Measurements from ENCODE around the gene TMOD3.

GRCh38 chr15:51781506-51781905, 47.9 kb upstream of the TMOD3 start:
- TF ChIP-seq, protein P1, sequence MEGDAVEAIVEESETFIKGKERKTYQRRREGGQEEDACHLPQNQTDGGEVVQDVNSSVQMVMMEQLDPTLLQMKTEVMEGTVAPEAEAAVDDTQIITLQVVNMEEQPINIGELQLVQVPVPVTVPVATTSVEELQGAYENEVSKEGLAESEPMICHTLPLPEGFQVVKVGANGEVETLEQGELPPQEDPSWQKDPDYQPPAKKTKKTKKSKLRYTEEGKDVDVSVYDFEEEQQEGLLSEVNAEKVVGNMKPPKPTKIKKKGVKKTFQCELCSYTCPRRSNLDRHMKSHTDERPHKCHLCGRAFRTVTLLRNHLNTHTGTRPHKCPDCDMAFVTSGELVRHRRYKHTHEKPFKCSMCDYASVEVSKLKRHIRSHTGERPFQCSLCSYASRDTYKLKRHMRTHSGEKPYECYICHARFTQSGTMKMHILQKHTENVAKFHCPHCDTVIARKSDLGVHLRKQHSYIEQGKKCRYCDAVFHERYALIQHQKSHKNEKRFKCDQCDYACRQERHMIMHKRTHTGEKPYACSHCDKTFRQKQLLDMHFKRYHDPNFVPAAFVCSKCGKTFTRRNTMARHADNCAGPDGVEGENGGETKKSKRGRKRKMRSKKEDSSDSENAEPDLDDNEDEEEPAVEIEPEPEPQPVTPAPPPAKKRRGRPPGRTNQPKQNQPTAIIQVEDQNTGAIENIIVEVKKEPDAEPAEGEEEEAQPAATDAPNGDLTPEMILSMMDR (IDR thresholded peaks at IDR 0.05; ENCODE audit: low read depth, low read length), result no peak
- TF ChIP-seq POLR2A (IDR thresholded peaks at IDR 0.05; ENCODE audit: extremely low read depth, insufficient read length), result no peak

All from NB4 (cell line).